ENCODE data around the gene CCNYL1. TPM values are rescaled to one million over a fixed set of nuclear protein-coding genes. Genes with fewer than 3 reads are reported as not detected.

The CCNYL1 gene
- total RNA-seq, 1 donor from 2014 or later: 11.9 TPM

DNA sequence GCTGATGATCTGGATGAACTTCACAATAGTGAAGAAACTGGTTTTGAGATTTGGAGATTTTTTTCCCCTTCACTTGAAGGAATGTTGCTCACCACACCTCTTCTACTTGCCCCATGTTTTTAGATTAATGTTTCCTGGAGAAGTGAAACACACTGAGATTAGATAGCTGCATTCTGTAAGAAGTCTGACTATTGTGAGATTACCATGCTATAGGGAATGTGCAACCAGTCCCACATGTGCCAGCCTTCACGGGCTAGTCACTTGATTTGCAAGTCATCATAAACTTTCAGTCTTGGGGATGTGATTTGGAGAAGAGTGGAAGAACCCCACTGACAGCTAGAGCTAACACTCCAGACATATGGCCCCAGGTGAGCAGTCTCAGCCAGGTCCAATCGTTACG is 7.4 kb upstream of the CCNYL1 start:
- no peaks in the 10 kb centered on the region for H3K36me3 Mint-ChIP-seq
- no peak overlapping the region for H3K27ac Mint-ChIP-seq
- TF ChIP-seq, protein P1, sequence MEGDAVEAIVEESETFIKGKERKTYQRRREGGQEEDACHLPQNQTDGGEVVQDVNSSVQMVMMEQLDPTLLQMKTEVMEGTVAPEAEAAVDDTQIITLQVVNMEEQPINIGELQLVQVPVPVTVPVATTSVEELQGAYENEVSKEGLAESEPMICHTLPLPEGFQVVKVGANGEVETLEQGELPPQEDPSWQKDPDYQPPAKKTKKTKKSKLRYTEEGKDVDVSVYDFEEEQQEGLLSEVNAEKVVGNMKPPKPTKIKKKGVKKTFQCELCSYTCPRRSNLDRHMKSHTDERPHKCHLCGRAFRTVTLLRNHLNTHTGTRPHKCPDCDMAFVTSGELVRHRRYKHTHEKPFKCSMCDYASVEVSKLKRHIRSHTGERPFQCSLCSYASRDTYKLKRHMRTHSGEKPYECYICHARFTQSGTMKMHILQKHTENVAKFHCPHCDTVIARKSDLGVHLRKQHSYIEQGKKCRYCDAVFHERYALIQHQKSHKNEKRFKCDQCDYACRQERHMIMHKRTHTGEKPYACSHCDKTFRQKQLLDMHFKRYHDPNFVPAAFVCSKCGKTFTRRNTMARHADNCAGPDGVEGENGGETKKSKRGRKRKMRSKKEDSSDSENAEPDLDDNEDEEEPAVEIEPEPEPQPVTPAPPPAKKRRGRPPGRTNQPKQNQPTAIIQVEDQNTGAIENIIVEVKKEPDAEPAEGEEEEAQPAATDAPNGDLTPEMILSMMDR (IDR thresholded peaks at IDR 0.05; ENCODE audit: unreplicated experiment): no peak
- H3K4me1 Mint-ChIP-seq: peaks cover 18% of the 10 kb centered on the region
- H3K4me3 Mint-ChIP-seq: no peak overlapping the region
- H3K27me3 Mint-ChIP-seq (ENCODE audit: low read depth): no peaks in the 10 kb centered on the region
- no peaks in the 10 kb centered on the region for H3K9me3 Mint-ChIP-seq
- DNase-seq (ENCODE audit: low spot score in 2 of 2, unreplicated experiment in 2 of 2): no peak

DNA sequence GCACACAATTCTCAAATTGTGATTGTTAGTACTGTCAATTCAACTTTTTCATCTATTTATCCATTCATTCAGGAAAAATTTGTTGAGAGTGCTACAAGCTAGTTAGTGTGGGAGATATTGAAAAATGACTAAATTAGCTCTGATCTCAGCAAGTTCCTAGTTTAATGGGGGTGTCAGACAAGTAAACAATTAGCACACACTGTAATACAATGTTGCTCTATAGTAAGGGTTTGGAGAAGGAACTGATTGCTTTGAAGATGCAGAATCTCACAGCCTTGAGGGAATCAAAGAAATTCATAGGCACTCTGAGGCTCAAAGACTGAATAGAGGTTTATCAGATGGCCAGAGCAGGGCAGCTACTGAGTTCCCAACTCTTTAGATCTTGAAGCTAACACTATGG is 6.8 kb upstream of the CCNYL1 start:
- TF ChIP-seq, protein P1 (IDR thresholded peaks at IDR 0.05; ENCODE audit: unreplicated experiment): no peak
- no peaks in the 10 kb centered on the region for H3K9me3 Mint-ChIP-seq

DNA sequence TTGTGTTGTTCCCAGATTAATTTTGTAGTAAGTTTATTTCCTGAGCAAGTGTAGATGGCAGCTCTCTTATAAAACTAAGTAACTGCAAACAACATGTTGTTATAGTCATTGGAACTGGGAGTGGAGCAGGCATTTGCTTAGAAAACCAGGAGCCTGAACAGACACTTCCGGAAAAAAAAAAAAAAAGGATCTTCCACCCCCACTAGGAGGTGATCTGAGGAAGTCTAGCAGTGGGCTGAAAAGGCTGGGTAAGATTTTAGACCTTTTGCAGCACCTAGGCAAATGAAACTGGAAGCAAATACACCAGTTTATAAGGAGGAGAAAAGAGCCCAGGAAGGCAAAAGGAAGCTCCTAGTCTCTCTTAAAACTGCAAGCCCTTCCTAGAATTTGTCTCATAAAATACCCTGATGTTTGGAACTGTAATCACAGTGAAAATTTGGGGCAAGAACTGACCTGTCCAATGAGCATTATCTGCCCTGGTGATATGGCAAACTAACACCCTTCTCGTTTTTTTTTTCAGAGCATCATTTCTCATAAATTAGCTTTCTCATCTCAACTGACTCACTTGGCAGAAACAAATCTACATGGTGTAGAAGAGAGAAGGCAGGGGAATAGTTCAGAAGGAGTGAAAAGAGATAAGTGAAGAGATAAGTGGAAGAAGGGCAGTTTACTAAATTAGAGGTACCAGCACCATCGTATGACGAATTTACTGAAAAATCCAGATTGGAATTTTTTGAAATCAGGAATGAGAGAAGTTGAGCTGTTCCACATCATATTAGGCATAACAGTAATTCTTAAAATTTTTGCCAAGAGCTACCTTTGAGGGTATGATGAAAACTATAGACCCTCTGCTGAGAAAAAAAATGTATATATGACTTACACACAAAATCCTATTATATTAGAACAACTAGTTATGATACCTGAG is 4.2 kb upstream of the CCNYL1 start:
- TF ChIP-seq, protein P1 (IDR thresholded peaks at IDR 0.05; ENCODE audit: unreplicated experiment): no peak
- no peak overlapping the region for H3K4me3 Mint-ChIP-seq
- H3K36me3 Mint-ChIP-seq: no peaks in the 10 kb centered on the region
- no peaks in the 10 kb centered on the region for H3K27me3 Mint-ChIP-seq (ENCODE audit: low read depth)
- no peak for DNase-seq (ENCODE audit: low spot score in 2 of 2, unreplicated experiment in 2 of 2)
- peaks cover 22% of the 10 kb centered on the region for H3K4me1 Mint-ChIP-seq
- no peaks in the 10 kb centered on the region for H3K9me3 Mint-ChIP-seq
- peak overlapping the region; percentile 34 for H3K27ac Mint-ChIP-seq

More for the DNA sequence above, 6.8 kb upstream of the CCNYL1 start:
- DNase-seq (ENCODE audit: low spot score in 2 of 2, unreplicated experiment in 2 of 2): no peak
- no peak overlapping the region for H3K4me3 Mint-ChIP-seq
- no peaks in the 10 kb centered on the region for H3K36me3 Mint-ChIP-seq
- peaks cover 18% of the 10 kb centered on the region for H3K4me1 Mint-ChIP-seq
- H3K27ac Mint-ChIP-seq: no peak overlapping the region
- H3K27me3 Mint-ChIP-seq (ENCODE audit: low read depth): no peaks in the 10 kb centered on the region

DNA sequence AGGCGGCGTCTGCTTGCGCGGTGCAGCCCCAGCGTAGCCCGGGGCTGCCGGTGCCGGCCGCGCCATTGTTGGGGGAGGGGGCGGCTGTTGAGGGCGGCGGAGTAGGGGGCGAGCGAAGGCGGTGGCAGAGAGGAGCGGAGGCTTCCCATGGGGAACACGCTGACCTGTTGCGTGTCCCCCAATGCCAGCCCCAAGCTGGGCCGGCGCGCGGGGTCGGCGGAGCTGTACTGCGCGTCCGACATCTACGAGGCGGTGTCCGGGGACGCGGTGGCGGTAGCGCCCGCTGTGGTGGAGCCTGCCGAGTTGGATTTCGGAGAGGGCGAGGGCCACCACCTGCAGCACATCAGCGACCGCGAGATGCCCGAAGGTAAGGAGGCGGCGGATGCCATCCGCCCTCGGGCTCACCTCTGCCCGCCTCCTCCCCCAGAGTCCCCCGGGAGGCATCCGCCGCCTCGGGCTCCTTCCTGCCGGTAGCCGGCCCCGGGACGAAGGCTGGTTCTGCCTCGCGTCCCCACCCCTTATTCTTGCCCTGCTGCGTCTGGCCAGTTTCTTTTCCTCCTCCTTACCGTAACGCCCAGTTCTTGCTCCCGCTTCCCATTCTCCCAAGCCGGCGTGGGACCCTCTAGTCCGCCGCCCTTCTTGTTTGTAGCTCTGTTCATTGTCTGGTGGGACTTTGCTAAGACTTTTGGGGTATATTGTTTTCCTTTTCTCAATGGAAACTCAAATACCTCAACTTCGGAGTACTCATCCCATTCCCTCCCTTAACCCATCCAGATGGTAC is 500 bp downstream of the CCNYL1 start:
- TF ChIP-seq, protein P1 (IDR thresholded peaks at IDR 0.05; ENCODE audit: unreplicated experiment): no peak
- H3K4me3 Mint-ChIP-seq: peak overlapping the region; percentile 90
- no peaks in the 10 kb centered on the region for H3K9me3 Mint-ChIP-seq
- H3K27ac Mint-ChIP-seq: peak overlapping the region; percentile 95
- H3K36me3 Mint-ChIP-seq: peaks cover 1% of the 10 kb centered on the region
- no peaks in the 10 kb centered on the region for H3K27me3 Mint-ChIP-seq (ENCODE audit: low read depth)
- H3K4me1 Mint-ChIP-seq: peaks cover 25% of the 10 kb centered on the region
- peak in 1 of 2 experiments; percentile 31 for DNase-seq (ENCODE audit: low spot score in 2 of 2, unreplicated experiment in 2 of 2)

DNA sequence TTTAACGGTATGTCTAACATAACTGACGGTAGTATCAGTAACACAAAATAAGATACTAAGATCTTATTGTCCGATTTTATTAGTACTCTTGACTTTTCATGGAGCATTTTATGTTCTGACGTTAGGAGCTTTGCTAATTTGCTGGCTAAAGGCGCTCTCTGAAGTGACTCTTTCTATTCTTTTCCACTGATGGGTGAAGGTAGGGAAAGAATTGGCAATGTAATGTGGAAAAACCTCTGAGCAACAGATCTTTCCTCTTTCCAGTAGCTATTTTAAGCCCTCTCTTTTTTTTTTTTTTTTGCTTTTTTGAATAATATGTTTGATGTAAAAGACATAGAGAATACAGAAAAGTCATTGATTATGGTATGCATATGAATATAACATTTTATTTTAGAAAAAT is 4.6 kb downstream of the CCNYL1 start:
- Mint-ChIP-seq H3K27me3 (ENCODE audit: low read depth) (no peaks in the 10 kb centered on the region), H3K27ac (no peak overlapping the region), H3K4me3 (no peak overlapping the region), H3K4me1 (peaks cover 16% of the 10 kb centered on the region), H3K9me3 (no peaks in the 10 kb centered on the region), H3K36me3 (peaks cover 1% of the 10 kb centered on the region)
- TF ChIP-seq, protein P1 (IDR thresholded peaks at IDR 0.05; ENCODE audit: unreplicated experiment): no peak
- no peak for DNase-seq (ENCODE audit: low spot score in 2 of 2, unreplicated experiment in 2 of 2)

All from mesothelial cell of epicardium (in vitro differentiated cells).